Fibroblast of skin of left biceps (primary cell): ENCODE measurements around the gene ELF1.

Experiments used
- DNase-seq, 2 experiments: peaks; one replicate each; pipeline ENCODE4 v3.0.0-alpha.2; 2013; ENCODE audit warnings: low read depth in 2 of 2

Gene ELF1

DNA sequence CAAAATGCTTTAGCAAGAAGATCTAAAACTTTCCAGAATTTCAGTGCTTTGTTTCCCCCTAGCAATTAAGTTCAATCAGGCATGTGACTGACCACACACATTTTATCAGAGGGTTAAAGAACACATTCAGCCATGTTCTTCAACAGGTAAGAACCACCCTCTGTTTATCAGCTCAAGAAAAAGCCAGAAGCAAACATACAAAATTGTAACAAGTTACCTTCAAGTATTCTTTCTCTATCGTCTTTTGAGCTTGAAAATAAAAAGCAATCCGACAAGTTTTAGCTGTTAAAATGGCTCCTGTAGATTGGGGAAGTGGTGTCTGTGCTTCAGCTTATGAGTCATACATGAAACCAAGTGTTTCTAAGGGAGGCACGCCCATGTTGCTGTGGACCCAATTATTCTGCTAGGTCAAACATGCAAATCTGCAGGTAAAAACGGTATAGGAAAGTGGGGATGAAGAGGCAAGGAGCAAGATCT, at the start of gene ELF1:
Gene ELF1, minus strand, starts transcription at position 306 of the 477 bp plus-strand sequence. CDS start 37,262 bp downstream, outside the sequence.
- no peak for DNase-seq

DNA sequence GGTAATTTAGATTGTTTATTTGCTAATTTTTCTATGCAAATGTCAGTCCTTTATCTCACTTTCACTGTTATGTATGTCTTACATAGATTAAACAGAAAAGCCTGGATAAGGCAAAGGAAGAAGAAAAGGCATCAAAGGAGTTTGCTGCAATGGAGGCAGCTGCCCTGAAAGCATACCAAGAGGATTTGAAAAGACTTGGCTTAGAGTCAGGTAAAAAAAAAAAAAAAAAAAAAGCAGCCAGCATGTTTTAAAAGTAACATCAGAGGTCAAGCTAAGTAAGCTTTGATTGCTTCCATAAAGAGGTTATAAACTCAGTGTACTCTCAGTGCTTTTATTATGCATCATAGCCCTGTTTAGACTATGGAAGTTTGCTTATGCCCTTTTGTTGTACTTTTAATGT, 46.0 kb upstream of the ELF1 start:
- peak in 1 of 2 experiments; percentile 22 for DNase-seq

DNA sequence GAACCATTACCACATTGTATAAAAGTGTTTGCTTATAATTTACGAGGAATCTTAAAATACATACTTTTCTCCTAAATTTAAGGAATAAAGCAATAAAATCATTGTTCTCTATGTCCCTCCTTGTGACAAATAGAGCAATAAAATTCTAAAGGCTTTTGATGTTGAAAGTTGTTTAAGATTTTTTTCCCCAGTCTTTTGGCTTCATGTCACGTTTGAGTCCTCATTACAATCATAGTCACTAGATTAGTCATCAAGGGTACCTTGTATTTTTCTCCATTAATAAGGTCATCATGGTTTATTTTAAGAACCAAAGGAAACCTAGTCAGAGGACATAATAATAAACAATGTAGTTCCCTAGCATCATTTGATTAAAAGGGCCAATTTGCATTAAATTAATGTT, 45.4 kb upstream of the ELF1 start:
- DNase-seq = peak in 1 of 2 experiments; percentile 34

DNA sequence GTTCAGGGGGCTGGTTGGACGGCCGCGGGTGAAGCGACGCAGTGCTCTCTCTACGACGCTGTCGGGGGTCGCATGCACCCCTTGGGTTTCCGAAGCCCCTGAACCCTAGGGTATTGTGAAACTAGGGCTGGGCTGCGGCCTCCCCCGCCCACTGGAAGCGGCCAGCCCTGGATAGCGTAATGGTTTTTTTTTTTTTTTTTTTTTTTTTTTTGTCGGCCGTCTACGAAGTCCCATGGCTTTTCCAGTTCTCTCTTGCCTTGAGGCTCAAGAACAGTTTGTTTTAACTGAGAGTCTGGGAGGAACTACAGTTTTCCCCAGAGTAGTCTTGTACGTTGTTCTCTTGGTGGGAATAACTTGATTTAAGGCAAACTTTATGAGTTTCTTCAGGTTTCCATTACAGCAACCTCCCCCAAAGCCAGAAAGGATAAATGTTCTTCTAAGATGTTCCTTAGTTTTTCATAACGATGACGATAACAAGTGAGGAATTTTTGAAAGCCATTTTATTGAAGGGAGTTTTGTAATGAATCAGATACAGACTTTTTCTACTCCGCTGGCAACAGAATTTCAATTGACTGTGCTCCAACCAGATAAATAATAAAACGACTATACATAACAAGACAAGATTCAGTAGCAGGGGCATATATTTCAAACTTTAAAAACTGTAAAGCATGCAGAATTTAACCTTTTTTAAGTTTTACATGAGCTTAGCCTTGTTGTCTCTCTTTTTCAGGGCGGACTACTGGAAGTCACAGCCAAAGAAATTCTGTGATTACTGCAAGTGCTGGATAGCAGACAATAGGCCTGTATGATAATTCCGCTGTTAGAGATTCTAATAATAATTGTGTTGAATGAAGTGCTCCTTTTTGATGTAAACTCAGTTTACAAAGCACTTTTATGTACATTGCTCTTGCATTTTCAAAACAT, 43.1 kb upstream of the ELF1 start:
- DNase-seq = peak in 1 of 2 experiments; percentile 20

DNA sequence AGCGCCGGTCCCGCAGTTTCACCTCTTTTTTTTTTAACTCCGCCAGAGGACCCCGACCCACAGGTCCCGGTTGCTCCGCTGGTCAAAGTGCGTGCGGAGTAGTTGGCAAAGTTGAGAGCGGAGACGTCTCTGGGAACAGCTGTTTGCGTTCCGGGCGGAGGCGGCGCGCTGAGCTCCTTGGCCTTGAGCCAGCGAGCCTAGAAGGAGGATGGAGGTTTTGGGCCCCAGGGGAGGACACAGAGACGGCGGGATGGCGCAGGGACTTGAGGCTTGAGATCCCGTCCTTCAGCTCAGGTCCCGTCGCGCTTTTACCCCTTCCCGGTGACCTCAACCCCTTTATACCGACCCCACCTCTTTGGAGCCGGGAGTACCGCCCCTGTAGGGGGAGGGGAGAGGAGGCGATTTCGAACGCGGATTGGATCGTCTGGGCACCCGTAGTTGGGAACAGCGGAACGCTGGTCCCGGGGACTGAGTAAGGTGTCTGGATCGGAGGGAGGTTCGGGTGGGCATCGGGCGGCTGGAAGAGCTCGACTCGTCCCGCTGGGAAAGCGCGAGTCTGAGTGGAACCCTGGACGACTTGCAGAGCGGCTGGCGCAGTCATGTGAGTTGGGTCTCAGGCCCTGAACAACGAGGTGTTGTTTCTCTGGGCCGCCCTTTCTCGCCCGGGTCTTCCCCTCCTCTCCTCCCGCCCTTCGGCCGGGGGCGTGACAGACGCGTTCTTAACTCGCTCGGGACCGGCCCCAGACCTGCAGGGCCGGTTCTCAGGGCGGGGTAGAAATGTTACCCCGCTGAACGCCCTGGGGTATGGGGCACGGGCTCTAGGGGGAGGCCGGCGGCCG, 42.2 kb upstream of the ELF1 start, which contains the start of gene WBP4:
Gene WBP4, plus strand, starts transcription at position 435 of the 839 bp plus-strand sequence. Its CDS starts 165 bp downstream, at position 600.
- peak; percentile 91 for DNase-seq

DNA sequence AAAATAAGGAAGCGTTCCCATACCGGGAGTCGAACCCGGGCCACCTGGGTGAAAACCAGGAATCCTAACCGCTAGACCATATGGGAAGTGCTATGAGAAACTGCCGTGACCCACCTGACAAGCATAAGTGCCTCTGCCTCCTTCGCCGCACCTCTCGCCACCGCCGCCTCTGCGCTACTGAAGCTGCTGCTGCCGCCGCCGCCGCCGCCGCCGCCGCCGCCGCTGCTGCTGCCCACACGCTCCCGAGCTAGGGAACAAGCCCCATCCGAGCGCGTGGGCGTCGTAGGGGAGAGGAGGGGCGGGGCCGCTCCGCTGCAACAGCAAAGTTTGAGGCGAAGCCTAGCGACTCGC, 41.6 kb upstream of the ELF1 start:
- DNase-seq = peak; percentile 64 to 72

DNA sequence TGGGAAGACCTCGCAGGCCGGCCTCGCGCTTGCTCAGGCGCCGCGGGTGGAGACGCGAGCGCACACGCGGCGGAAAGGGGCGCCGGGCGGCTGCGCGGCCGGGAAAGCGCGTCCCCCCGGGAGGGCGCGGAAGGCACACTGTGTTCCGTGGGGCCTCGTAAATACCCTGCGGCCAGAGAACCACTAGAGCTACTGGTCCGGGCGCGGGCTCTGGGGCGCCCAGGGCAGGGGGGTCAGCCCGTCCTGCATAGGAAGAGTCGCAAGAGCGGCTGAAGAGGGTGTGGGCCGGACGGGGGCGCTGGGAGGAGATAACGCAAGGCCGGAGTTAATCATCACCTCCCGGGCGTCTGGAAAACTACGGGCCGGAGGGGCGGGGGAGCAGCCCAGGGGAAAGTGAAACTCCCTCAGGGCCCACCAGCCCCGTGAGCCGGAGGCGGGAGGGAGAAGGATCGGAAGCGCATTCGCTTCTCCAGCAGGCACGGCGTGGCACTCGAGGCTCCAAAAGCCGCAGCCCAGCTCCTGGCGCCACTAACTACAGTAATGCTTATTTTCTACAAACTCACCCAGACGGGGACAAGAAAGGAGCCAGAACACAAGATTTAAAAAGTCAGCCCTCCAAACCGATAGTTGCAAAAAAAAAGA, 41.1 kb upstream of the ELF1 start:
- peak; percentile 77 for DNase-seq

DNA sequence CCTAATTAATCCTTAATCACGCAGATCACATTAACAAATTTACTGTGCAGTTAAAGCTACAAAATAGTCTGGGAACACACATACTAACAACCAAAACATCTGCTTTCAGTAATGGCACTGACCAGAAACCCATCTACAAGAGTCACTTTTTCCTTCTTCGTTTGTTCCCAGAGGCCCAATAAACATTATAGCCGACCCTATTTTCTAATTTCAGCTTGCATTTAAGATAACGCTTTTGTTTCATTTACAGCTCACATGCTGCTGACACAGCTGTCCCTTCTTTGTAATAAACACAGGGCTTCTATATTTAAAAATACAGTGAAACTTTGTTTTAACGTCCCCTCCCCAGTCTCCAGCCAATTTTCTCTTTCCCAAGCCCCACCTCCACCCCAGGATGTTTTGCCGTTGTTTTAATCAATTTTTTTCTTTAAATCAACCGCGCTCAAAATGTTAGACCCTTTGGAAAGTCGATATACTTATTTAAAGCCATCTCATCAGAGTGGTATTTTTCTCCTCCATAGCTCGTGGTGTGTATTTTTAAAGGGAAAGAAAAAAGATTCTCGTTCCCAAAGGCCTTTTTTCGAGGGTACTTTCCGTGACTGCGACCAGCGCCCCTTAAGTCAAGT, 40.5 kb upstream of the ELF1 start:
- DNase-seq = no peak

DNA sequence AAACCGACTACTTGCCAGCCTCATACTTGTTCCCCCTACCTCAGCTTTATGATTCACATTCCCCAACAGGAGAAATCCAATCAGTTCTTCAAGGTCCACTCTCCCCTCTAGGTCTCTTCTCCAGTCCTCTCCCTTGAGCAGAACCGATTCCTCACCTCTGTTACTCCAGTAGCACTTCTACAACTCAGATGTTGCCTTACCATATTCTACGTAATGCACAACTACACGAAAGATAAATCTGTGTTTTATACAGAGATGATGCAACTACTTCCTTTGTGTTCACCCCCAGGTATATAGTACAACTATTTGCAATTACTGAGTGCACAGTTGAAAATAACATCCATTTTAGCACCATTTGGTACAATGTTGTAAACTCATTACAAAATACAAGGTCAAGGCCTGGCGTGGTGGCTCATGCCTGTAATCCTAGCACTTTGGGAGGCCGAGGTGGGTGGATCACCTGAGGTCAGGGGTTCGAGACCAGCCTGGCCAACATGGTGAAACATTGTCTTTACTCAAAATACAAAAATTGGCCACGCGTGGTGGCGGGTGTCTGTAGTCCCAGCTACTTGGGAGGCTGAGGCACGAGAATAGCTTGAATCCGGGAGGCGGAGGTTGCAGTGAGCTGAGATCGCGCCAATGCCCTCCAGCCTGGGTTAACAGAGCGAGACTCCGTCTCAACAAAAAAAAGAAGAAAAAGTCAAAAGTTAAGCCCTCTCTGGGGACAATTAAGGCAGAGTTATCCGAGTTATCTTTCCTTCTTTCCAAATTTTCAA, 39.4 kb upstream of the ELF1 start:
- no peak for DNase-seq

DNA sequence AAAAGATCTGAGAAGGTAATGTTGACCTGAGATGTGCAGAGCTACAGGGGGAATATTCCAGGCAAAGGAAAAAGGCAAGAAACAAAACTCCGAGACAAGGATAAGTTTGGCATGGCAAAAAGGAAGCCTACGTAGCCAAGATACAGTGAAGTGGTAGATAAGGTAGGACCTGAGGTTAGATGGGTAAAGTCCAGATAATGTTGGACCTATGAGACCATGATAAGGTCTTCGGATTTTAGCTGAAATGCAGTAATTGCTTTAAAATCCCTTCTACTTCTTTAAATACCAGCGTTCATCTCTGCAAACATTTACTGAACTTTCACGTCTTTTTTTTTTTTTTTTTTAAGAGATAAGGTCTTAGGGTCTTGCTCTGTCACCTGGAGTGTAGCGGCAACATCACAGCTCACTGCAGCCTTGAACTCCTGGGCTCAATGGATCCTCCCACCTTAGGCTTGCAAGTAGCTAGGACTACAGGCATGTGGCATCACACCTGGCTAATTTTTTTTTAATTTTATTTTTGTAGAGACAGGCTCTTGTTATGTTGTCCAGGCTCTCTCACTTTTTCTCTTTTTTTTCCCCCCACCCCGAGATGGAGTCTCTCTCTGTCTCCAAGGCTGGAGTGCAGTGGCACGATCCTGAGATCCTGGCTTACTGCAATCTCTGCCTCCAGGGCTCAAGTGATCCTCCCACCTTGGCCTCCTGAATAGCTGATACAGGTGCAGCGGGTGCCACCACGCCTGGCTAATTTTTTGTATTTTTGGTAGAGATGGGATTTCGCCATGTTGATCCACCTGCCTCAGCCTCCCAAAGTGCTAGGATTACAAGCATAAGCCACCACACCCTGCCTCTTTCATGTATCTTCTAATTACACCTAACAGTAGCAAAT, 38.0 kb upstream of the ELF1 start:
- no peak for DNase-seq

DNA sequence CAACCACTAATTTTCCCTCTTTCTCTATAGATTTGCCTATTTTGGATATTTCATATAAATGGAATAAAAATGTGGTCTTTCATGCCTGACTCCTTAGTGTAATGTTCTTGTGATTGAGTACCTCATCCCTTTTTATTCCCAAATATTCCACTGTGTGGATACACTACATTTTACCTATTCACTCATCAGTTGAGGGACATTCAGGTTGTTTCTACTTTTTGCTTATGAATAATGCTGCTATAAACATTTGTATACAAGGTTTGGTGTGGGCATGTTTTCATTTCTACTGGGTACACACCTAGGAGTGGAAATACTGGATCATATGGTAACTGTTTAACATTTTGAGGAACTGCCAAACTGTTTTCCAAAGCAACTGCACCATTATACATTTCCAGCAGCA, 37.1 kb upstream of the ELF1 start:
- DNase-seq = no peak

DNA sequence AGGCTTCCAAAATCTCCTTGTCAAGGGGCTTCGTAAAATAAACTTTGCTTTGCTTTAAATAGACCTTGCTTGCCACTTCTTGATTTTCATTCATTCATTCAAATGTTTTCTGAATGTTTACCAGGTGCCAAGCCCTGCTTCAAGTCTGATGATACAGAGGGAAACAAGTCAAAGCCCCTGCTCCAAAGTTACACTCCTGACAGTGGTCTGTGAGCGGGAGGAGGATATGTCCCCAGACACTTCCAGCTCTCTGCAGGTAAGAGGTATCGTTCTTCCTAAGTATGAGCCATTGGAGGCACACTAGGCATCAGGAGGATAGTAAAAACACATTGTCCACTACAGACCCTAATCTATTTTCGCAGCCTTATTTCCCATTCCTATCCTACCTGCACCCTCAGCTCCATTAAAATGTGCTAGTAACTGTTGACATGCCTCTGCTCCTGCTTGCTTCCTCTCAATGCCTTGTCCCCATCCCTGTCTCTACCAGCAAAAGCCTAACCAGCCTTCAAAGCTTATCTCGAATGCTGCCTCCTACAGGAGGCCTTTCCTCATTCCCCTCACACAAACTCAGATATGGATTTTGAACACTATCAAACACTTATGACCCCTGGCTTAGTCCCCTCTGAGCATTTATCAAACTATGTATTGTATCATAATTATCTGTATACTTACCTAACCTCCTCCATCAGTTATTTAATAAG, 36.0 kb upstream of the ELF1 start:
- no peak for DNase-seq

DNA sequence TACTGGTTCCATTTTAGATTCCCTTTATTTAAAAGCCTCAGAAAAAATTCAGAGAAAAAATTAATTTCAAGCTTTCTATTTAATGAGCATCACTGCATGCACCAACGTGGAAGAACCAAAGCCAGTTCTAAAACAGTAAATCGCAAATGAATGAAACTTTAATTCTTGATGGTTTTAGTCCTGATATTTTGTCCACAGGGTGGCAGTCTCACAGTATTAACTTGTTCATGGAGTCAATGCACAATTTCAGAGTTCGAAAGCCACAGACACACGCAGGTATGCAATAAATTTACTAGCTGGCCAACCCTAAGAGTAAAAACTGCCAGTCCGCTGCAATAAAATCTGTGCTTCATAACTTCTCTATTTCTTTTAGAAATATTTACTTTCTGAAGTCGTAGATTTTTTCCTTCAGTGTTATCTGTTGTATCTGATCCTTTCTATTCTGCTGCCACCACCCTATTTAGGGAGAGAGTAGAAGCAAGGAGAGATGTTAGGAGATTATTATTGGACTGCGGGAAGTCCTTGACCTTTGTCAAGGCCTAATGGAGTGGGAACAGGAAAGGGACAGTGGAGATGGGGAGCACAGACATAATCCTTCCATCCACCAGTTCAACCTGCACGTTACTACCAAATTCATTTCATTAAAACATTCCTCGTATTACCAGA, 35.2 kb upstream of the ELF1 start:
- DNase-seq = no peak

DNA sequence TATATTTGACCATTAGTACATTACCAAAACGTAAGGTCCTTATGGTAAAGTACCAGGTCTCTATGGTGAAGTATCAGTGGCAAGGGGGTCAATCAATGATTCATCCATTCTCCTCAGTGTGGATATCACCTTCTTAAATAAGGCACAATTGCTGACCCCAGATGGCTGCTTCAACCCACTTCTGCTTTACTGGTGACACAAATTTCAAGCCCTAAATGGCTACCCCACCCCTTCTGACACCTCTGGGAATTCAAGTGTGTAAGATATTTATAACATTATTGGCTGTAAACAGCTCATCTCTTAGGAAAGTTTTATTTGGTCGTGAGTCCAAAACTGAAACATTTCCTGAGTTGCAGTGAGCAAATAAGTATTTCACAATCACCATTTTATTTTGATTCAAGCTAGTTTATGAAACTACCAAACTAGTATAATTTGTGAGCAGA, 34.3 kb upstream of the ELF1 start:
- DNase-seq = no peak

DNA sequence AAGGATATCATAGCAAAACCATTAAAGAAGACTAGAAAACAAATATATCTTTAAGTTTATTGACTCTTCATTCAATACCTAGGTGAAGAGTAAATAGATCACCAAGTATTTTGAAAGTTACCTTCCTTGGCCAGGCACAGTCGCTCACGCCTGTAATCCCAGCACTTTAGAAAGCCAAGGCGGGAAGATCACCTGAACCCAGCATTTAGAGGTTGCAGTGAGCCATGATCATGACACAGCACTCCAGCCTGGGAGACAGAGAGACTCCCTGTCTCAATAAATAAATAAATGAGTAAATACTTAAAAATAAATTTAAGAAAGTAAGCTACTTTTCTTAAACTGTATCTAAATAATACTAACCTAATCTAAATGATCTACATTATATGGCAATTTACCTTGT, 33.3 kb upstream of the ELF1 start:
- DNase-seq = no peak

DNA sequence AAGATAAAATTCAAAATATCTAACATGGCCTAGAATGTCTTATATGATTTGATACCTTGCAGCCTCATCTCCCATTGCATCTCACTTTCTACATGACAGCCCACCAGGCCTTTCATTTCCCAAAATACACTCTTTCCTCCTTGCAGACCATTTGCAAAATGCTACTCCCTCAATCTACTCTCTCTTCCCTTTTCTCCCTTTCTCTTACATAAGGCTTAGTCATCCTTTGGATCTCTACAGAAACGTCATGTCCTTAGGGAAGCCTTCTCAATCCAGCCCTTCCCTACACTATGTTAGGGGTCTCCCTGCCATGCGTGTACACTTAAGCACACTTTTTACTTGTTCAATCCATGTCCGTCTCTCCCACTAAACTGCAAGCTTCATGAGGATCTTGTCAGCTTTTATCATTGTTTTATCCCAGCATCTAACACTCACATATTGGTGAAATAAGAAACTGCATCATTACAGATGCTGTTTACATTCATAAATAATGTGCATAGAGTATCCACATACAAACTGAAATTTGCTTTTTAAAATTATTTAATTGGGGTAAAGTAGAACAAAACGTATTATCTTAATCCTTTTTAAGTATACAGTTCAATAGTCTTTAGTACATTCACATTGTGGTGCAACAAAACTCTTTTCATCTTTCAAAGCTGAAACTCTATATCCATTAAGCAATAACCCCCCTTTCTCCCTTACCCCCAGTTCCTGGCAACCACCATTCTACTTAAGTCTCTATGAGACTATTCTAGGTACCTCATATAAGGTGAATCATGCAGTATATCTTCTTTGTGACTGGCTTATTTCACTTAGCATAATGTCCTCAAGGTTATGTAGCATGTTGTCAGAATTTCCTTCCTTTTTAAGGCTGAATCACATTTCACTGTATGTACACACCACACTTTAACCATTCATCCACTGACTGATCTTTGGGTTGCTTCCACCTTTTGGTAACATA, 30.6 kb upstream of the ELF1 start:
- DNase-seq = no peak

DNA sequence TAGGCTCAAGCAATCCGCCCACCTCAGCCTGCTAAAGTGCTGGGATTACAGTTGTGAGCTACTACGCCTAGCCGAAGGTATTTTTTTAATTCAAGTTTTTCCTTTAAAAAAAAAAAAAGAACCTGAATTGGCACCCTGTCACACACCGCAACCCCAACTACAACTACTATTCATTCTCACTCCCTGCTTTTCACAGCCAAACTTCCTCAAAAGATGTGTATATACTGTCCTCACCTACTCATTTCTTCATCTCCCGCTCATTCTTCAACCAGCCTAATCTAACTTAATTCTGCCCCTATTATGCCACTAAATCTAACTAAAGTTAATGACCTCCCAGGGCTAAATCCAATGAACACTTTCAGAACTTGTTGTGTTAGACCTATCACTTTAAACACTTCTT, 29.5 kb upstream of the ELF1 start:
- no peak for DNase-seq
